ENCODE results near the gene MAP1B.

The MAP1B gene

DNA sequence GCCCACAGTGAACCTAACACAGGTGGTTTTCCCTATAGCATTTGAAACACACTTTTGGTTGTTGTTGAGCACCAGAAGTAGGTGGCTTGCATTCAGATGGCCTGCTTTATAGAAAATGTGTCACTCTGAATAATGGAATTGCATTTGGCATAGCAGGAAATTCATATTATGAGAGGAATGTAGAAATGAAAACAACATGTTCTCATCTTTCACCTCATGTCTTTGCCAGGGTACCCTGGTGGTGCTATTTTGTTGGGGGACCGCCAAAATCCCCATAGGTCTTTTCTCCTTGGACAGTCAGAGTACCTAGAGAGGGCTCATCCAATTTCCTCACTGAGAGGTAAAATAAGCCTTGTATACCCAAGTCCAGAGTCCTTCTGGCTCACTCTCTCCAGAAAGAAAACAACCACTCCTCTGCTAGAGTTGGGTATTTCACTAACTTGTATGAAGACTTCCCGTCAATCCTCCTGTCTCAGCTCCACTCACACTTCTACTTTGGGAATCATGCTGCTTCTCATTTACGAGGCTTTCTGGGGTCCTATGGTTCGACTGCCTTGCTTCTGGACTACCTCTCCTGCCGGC lies 145.4 kb downstream of the MAP1B start:
- TF ChIP-seq ZNF274 (IDR thresholded peaks at IDR 0.05; ENCODE audit: low read depth, low read length), result no peak
- no peak overlapping the region for H3K4me3 ChIP-seq (ENCODE audit: low read length)

DNA sequence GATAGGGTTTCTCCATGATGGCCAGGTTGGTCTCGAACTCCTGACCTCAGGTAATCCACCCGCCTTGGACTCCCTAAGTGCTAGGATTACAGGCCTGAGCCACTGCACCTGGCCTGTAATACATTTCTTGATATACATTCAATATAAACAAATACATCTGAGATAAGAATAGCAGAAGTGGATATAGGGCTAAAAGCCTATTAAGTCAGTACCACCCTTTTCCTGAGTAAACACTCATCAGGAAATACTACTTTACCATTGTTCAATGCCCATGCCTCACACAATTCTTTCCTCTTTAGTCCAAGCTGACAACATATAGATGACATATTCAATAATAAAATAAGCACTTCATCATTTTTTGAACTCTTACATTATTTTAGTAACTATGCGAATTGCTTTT lies 148.0 kb downstream of the MAP1B start:
- H3K4me3 ChIP-seq (ENCODE audit: low read length), result no peak overlapping the region
- no peak for TF ChIP-seq ZNF274 (IDR thresholded peaks at IDR 0.05; ENCODE audit: low read depth, low read length)

DNA sequence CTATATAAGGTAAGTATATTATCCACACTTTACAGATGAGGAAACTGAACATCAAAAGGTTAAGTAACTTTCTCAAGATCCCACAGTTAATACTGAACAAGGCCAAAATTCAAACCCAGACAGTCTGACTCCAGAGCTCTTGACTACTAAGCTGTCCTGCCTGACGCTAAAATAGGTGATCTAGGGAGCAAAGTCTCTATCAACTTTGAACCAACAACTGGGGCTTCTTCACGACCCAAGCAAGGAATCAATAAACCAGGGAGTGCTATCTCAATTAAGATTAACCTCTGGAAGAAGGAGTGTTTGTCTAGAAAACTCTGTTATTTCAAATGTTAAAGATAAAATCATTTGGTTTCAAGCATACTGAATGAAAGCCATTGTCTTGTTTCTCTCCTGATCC lies 148.4 kb downstream of the MAP1B start:
- TF ChIP-seq ZNF274 (IDR thresholded peaks at IDR 0.05; ENCODE audit: low read depth, low read length), result no peak
- no peak overlapping the region for H3K4me3 ChIP-seq (ENCODE audit: low read length)

DNA sequence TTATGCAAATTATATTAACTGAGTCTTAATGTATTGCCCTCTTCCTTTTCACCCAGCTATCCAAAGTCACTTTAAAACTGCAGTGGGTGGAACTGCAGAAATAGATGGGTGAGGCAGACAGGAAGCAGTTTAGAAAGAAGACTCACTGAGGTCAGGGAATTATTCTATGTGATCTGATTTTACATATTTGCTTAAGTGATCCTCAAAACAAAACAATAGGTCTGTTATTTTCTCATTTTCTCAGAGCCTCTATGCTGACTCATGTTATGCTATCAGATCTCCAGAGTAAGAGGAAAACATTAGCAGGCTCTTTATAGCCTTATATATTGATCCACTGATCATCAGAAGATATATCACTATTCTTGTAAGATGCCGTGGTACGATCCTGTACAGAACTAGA lies 149.3 kb downstream of the MAP1B start:
- no peak for TF ChIP-seq ZNF274 (IDR thresholded peaks at IDR 0.05; ENCODE audit: low read depth, low read length)
- H3K4me3 ChIP-seq (ENCODE audit: low read length), result no peak overlapping the region
